ENCODE results near the gene SCN2A. TPM values are rescaled to one million over a fixed set of nuclear protein-coding genes. Genes with fewer than 3 reads are reported as not detected.
A peak's percentile ranks its signal among the peaks of the same experiment; 100 is the strongest.

SCN2A gene
- total RNA-seq, 1 experiment from 2014 or later, result 0.24 TPM

- Mint-ChIP-seq H3K4me3 (no peak overlapping the region; a peak in 1 of 5 replicates), H3K9me3 (no peaks in the 10 kb centered on the region), H3K4me1 (peaks cover 44 to 45% of the 10 kb centered on the region in 2 experiments), H3K36me3 (ENCODE audit: insufficient read depth in 1 of 3, low read depth in 3 of 3) (no peaks in the 10 kb centered on the region), H3K27ac (peak overlapping the region; percentile 85 to 95 (median 91)), H3K27me3 (ENCODE audit: low read depth) (no peaks in the 10 kb centered on the region)
- H2BK5ac ChIP-seq (ENCODE audit: insufficient read length, low read length), result no peak overlapping the region
- no peak overlapping the region for H2BK12ac ChIP-seq (ENCODE audit: insufficient read length, low read depth, low read length)
- no peak overlapping the region for H3K56ac ChIP-seq (ENCODE audit: insufficient read length, low read depth, low read length)
- no peak for TF ChIP-seq CTCF (conservative IDR thresholded peaks at IDR 0.05)
- no CpG with 5 or more reads among the region's 11 CpGs for whole genome bisulfite sequencing (ENCODE audit: extremely low coverage, insufficient read length, low lambda C conversion rate)
- H3T11ph ChIP-seq (ENCODE audit: low read length), result no peak overlapping the region
- no peak overlapping the region for H2BK120ac ChIP-seq (ENCODE audit: low read depth, low read length, poor library complexity, severe bottlenecking)
- no peak overlapping the region for H3K23ac ChIP-seq (ENCODE audit: insufficient read length, low read depth, low read length)
- H3K27me3 ChIP-seq (ENCODE audit: insufficient read depth, low read length), result no peaks in the 10 kb centered on the region
- H3K9me3 ChIP-seq (ENCODE audit: control insufficient read depth, low read depth, low read length), result no peaks in the 10 kb centered on the region
- no peak overlapping the region for H3K27ac ChIP-seq (ENCODE audit: insufficient read length, low read depth, low read length)
- H3K4me1 ChIP-seq (ENCODE audit: insufficient read depth, low read length), result peaks cover 3% of the 10 kb centered on the region; the same call in 1 of the 2 replicates
- H3K18ac ChIP-seq (ENCODE audit: insufficient read length, low read depth, low read length), result no peak overlapping the region
- H3K79me2 ChIP-seq (ENCODE audit: insufficient read depth, low read length), result no peaks in the 10 kb centered on the region
- no peak overlapping the region for H4K8ac ChIP-seq (replicated peaks; ENCODE audit: insufficient read length, low read depth, low read length)
- H2BK15ac ChIP-seq (ENCODE audit: low read depth, low read length), result no peak overlapping the region
- no peak overlapping the region for H3K4me2 ChIP-seq (ENCODE audit: insufficient read depth, insufficient read length, low read length)
- DNase-seq, result peak; percentile 30
- H3K79me1 ChIP-seq (ENCODE audit: insufficient read depth, low read depth, low read length, poor library complexity, severe bottlenecking), result no peaks in the 10 kb centered on the region
- H3K4ac ChIP-seq (ENCODE audit: low read depth, low read length), result no peak overlapping the region
- H3K14ac ChIP-seq (ENCODE audit: insufficient read depth, low read length), result 0 out of 2 replicates have a peak overlapping the region, but pooled peaks have one; percentile 15
- H3K9ac ChIP-seq (ENCODE audit: extremely low read depth, insufficient read length, low read length), result no peak overlapping the region
- no peak overlapping the region for H2AFZ ChIP-seq (ENCODE audit: low read length)
- H4K20me1 ChIP-seq (ENCODE audit: control insufficient read depth, insufficient read depth, insufficient read length), result no peaks in the 10 kb centered on the region
- no peak overlapping the region for H2AK5ac ChIP-seq (ENCODE audit: insufficient read length, low read length)
- H4K5ac ChIP-seq (ENCODE audit: insufficient read length, low read depth, low read length), result no peak overlapping the region
- no peaks in the 10 kb centered on the region for H3K23me2 ChIP-seq (ENCODE audit: insufficient read length, low read depth, low read length, poor library complexity, severe bottlenecking)
- H4K91ac ChIP-seq (ENCODE audit: insufficient read length, low read depth, low read length), result no peak overlapping the region
- H2BK20ac ChIP-seq (ENCODE audit: low read depth, low read length, poor library complexity, severe bottlenecking), result no peak overlapping the region
Observed at GRCh38 chr2:165369131-165369897, 130.1 kb downstream of the SCN2A start.

Data from H9 (cell line).